CD14-positive monocyte (primary cell): ENCODE measurements around the gene IL18RAP. TPM values are rescaled to one million over a fixed set of nuclear protein-coding genes. Genes with fewer than 3 reads are reported as not detected.

Source experiments
- DNase-seq, 3 donors: peaks; one replicate each; pipeline ENCODE4 v3.0.0-alpha.2; 2011 to 2022
- H2AFZ ChIP-seq: 2 replicates; pipeline ENCODE4 v1.6.0; 2012; ENCODE audit warnings: mild to moderate bottlenecking, low read depth, low read length, inconsistent platforms; ENCODE audit not compliant: insufficient read depth, poor library complexity, severe bottlenecking
- H3K27ac ChIP-seq, 2 donors: 1 replicate in 1 of 2; 2 replicates in 1 of 2; pipeline ENCODE4 v1.5.1; 2012 to 2013; ENCODE audit warnings: low read length in 2 of 2, control low read depth in 1 of 2, inconsistent platforms in 1 of 2, low read depth in 1 of 2, mild to moderate bottlenecking in 1 of 2
- H3K27me3 ChIP-seq, 2 donors: one replicate each; pipeline versions ENCODE4 v1.6.0 to v1.6.1; 2011 to 2013; ENCODE audit warnings: low read length in 2 of 2; ENCODE audit not compliant: control insufficient read depth in 2 of 2, insufficient read depth in 2 of 2
- H3K36me3 ChIP-seq, 2 donors: replicated peaks in 1 of 2; 1 replicate in 1 of 2; 2 replicates in 1 of 2; pipeline versions ENCODE4 v1.5.1 to v1.6.1; 2012 to 2013; ENCODE audit warnings: low read length in 2 of 2, control low read depth in 1 of 2, inconsistent platforms in 1 of 2, mild to moderate bottlenecking in 1 of 2; ENCODE audit not compliant: insufficient read depth in 2 of 2, control insufficient read depth in 1 of 2
- H3K4me1 ChIP-seq, 2 donors: 1 replicate in 1 of 2; 2 replicates in 1 of 2; pipeline versions ENCODE4 v1.5.1 to v1.6.1; 2012 to 2013; ENCODE audit warnings: low read length in 2 of 2, control low read depth in 1 of 2, inconsistent platforms in 1 of 2, mild to moderate bottlenecking in 1 of 2, moderate library complexity in 1 of 2; ENCODE audit not compliant: insufficient read depth in 2 of 2, control insufficient read depth in 1 of 2
- H3K4me2 ChIP-seq: replicated peaks from 2 replicates; pipeline ENCODE3; 2012; ENCODE audit warnings: low read length, moderate library complexity, mild to moderate bottlenecking; ENCODE audit not compliant: poor library complexity, severe bottlenecking; ENCODE audit errors: extremely low read depth
- H3K4me3 ChIP-seq, 3 experiments: fragments of 200-600 bp in 1 of 3; sonication (generic) in 1 of 3; replicated peaks in 1 of 3; 1 replicate in 2 of 3; 2 replicates in 1 of 3; pipeline ENCODE4 v1.5.1; 2011 to 2013; ENCODE audit warnings: low read length in 3 of 3, mild to moderate bottlenecking in 3 of 3, control low read depth in 2 of 3, low read depth in 2 of 3, inconsistent platforms in 1 of 3, moderate library complexity in 1 of 3
- H3K79me2 ChIP-seq: 2 replicates; pipeline ENCODE4 v1.6.0; 2012; ENCODE audit warnings: mild to moderate bottlenecking, control low read depth, inconsistent platforms, low read length, moderate library complexity; ENCODE audit not compliant: insufficient read depth
- H3K9ac ChIP-seq: 2 replicates; pipeline ENCODE4 v1.6.0; 2017; ENCODE audit warnings: low read length, mild to moderate bottlenecking; ENCODE audit not compliant: insufficient read depth, poor library complexity, severe bottlenecking
- H3K9me3 ChIP-seq, 2 donors: replicated peaks in 1 of 2; 1 replicate in 1 of 2; 2 replicates in 1 of 2; pipeline versions ENCODE4 v1.5.1 to v1.6.1; 2012 to 2013; ENCODE audit warnings: low read length in 2 of 2, control low read depth in 1 of 2; ENCODE audit not compliant: control insufficient read depth in 1 of 2, insufficient read depth in 1 of 2
- H4K20me1 ChIP-seq: 2 replicates; pipeline ENCODE4 v1.6.0; 2012; ENCODE audit warnings: mild to moderate bottlenecking, low read length, control low read depth, moderate library complexity; ENCODE audit not compliant: insufficient read depth
- H3K27ac Mint-ChIP-seq, 7 donors: one replicate each; pipeline ENCODE4 v1.8.0; 2020; ENCODE audit warnings: mild to moderate bottlenecking in 7 of 7, mixed read lengths in 7 of 7, moderate library complexity in 6 of 7, inconsistent platforms in 2 of 7
- H3K27me3 Mint-ChIP-seq, 3 donors: one replicate each; pipeline ENCODE4 v1.8.0; 2021 to 2022; ENCODE audit warnings: low read depth in 3 of 3, mild to moderate bottlenecking in 3 of 3, mixed read lengths in 3 of 3, moderate library complexity in 3 of 3, inconsistent platforms in 1 of 3
- H3K36me3 Mint-ChIP-seq, 2 donors: one replicate each; pipeline ENCODE4 v1.8.0; 2020; ENCODE audit warnings: mixed read lengths in 2 of 2, inconsistent platforms in 1 of 2, mild to moderate bottlenecking in 1 of 2
- H3K4me1 Mint-ChIP-seq: one replicate; pipeline ENCODE4 v1.8.0; 2020; ENCODE audit warnings: mild to moderate bottlenecking, mixed read lengths
- H3K4me3 Mint-ChIP-seq, 2 donors: one replicate each; pipeline ENCODE4 v1.8.0; 2020; ENCODE audit warnings: mild to moderate bottlenecking in 2 of 2, mixed read lengths in 2 of 2, moderate library complexity in 1 of 2
- H3K9me3 Mint-ChIP-seq, 7 donors: one replicate each; pipeline ENCODE4 v1.8.0; 2020 to 2022; ENCODE audit warnings: mixed read lengths in 7 of 7, mild to moderate bottlenecking in 6 of 7, moderate library complexity in 6 of 7, inconsistent platforms in 2 of 7
- CTCF ChIP-seq: fragments of 200-600 bp; IDR thresholded peaks from one replicate; pipeline ENCODE4 v1.8.0; 2022; ENCODE audit warnings: antibody characterized with exemption, mild to moderate bottlenecking
- WGBS: methylation state at CpG from one replicate; pipeline ENCODE4 v1.1.5; 2013; ENCODE audit warnings: missing lambda C conversion rate; ENCODE audit not compliant: insufficient coverage; 5-methylcytosine and 5-hydroxymethylcytosine counted together
- intact Hi-C, 2 donors: fragments of 100-400 bp; cut with micrococcal nuclease; formaldehyde crosslinking; loops; one replicate each; pipeline versions ENCODE4 v1.15.0 to v1.15.1; 2023
- polyA plus RNA-seq, 3 donors: library from polyadenylated mRNA; depleted of rRNA in 1 of 3; unstranded in 2 of 3; stranded (reverse) in 1 of 3; fragments of 300-500 nt in 2 of 3; fragments of >200 nt in 1 of 3; fragmentation: Illumina TruSeq in 2 of 3; gene quantifications; 1 replicate in 2 of 3; 2 replicates in 1 of 3; pipeline ENCODE4 v1.2.3, GENCODE V29; 2012 to 2021

The IL18RAP gene
- polyA plus RNA-seq, 3 donors: 0.24 TPM; not detected in 2

GRCh38 chr2:102386004-102386403, 37.0 kb upstream of the IL18RAP start:
- no peak overlapping the region for H3K27ac ChIP-seq
- H3K4me3 ChIP-seq: no peak overlapping the region
- H3K9me3 ChIP-seq: peaks cover 8 to 12% of the 10 kb centered on the region in 2 donors
- TF ChIP-seq CTCF: no peak
- Mint-ChIP-seq H3K27me3 (no peaks in the 10 kb centered on the region), H3K4me3 (no peak overlapping the region), H3K4me1 (no peaks in the 10 kb centered on the region), H3K9me3 (peaks cover 9 to 21% (median 19%) of the 10 kb centered on the region in 7 donors), H3K27ac (no peak overlapping the region), H3K36me3 (no peaks in the 10 kb centered on the region)
- H3K27me3 ChIP-seq: no peaks in the 10 kb centered on the region
- H3K9ac ChIP-seq: no peak overlapping the region
- H2AFZ ChIP-seq: no peak overlapping the region
- intact Hi-C loops: no loop called here
- DNase-seq: no peak
- no peaks in the 10 kb centered on the region for H3K79me2 ChIP-seq
- no peaks in the 10 kb centered on the region for H3K36me3 ChIP-seq
- 100% methylated on average over 1 of the region's 3 CpGs for whole genome bisulfite sequencing
- H3K4me2 ChIP-seq: no peak overlapping the region
- H4K20me1 ChIP-seq: no peaks in the 10 kb centered on the region
- no peaks in the 10 kb centered on the region for H3K4me1 ChIP-seq

- Histone ChIP-seq H3K9ac (no peak overlapping the region), H4K20me1 (no peaks in the 10 kb centered on the region), H3K4me3 (no peak overlapping the region), H3K27me3 (no peaks in the 10 kb centered on the region), H3K27ac (no peak overlapping the region), H3K4me1 (no peaks in the 10 kb centered on the region), H3K9me3 (peaks cover 8 to 12% of the 10 kb centered on the region in 2 donors), H3K36me3 (no peaks in the 10 kb centered on the region), H2AFZ (no peak overlapping the region), H3K4me2 (no peak overlapping the region), H3K79me2 (no peaks in the 10 kb centered on the region)
- Mint-ChIP-seq H3K27ac (no peak overlapping the region), H3K27me3 (no peaks in the 10 kb centered on the region), H3K4me1 (no peaks in the 10 kb centered on the region), H3K4me3 (no peak overlapping the region), H3K36me3 (no peaks in the 10 kb centered on the region), H3K9me3 (peaks cover 7 to 18% (median 15%) of the 10 kb centered on the region in 7 donors)
- DNase-seq: no peak
- TF ChIP-seq CTCF: no peak
- WGBS: 83% methylated on average over 2 of the region's 3 CpGs
- intact Hi-C loops: no loop called here
Observed at GRCh38 chr2:102386867-102387541, 36.0 kb upstream of the IL18RAP start.
